ENCODE measurements around the gene CIAO1.

CIAO1 gene

DNA sequence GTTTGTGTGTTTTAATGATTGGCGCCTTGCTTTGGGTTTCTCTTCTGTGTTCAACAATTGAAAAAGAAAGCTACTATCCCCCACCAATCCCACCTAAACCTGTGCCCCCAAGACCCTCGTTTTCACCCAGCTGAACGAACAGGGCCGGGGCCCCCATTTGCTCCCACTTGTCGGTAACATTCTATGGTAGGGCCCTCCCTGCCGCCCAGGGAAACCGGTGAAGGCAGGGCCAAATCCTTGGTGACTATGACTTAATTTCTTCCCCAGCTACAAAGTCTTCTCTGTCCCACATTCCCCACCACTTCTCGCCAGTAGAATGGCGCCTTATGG is 39.9 kb downstream of the CIAO1 start:
- H3K4me1 ChIP-seq (ENCODE audit: control insufficient read depth, low read depth, low read length): peaks cover 3% of the 10 kb centered on the region
- no peak overlapping the region for H3K4ac ChIP-seq (ENCODE audit: low read depth, low read length)
- H2BK120ac ChIP-seq (ENCODE audit: low read depth, low read length): no peak overlapping the region
- no peak for DNase-seq
- no peak overlapping the region for H4K8ac ChIP-seq (ENCODE audit: low read depth, low read length)
- peak overlapping the region; percentile 79 for H3K9ac ChIP-seq (ENCODE audit: low read length)
- no peak overlapping the region for H3K23ac ChIP-seq (ENCODE audit: low read length)
- no peak overlapping the region for H2BK5ac ChIP-seq (ENCODE audit: low read length)
- H3K56ac ChIP-seq (ENCODE audit: low read length): peak overlapping the region; percentile 67
- H3K79me2 ChIP-seq (ENCODE audit: control insufficient read depth, insufficient read depth, low read length): peaks cover 18% of the 10 kb centered on the region
- no peak overlapping the region for H3K27ac ChIP-seq (ENCODE audit: low read depth, low read length)
- H3K79me1 ChIP-seq (ENCODE audit: low read length): peaks cover 19% of the 10 kb centered on the region
- H2BK15ac ChIP-seq (replicated peaks; ENCODE audit: low read depth): no peak overlapping the region
- no peaks in the 10 kb centered on the region for H3K27me3 ChIP-seq (ENCODE audit: insufficient read depth, low read length, poor library complexity)
- WGBS (ENCODE audit: extremely low coverage, insufficient coverage, low lambda C conversion rate): no CpG with 5 or more reads among the region's 9 CpGs
- peaks cover 12% of the 10 kb centered on the region for H3K36me3 ChIP-seq (ENCODE audit: control insufficient read depth, insufficient read depth, low read length)
- peak overlapping the region; percentile 57 for H3K4me3 ChIP-seq (ENCODE audit: low read length)
- H2AK5ac ChIP-seq (ENCODE audit: low read length): peak overlapping the region; percentile 5
- H4K5ac ChIP-seq (ENCODE audit: low read length): no peak overlapping the region
- H3K4me2 ChIP-seq (ENCODE audit: low read length): peak overlapping the region; percentile 8
- H3K18ac ChIP-seq (ENCODE audit: low read length): no peak overlapping the region

- no peak overlapping the region for H3K27ac ChIP-seq (ENCODE audit: low read depth, low read length)
- H3K36me3 ChIP-seq (ENCODE audit: control insufficient read depth, insufficient read depth, low read length): peaks cover 10% of the 10 kb centered on the region
- no peak overlapping the region for H3K4ac ChIP-seq (ENCODE audit: low read depth, low read length)
- DNase-seq: no peak
- no peak overlapping the region for H2BK120ac ChIP-seq (ENCODE audit: low read depth, low read length)
- H4K5ac ChIP-seq (ENCODE audit: low read length): no peak overlapping the region
- no peak overlapping the region for H3K18ac ChIP-seq (ENCODE audit: low read length)
- peaks cover 15% of the 10 kb centered on the region for H3K79me1 ChIP-seq (ENCODE audit: low read length)
- peak overlapping the region; percentile 8 for H3K4me2 ChIP-seq (ENCODE audit: low read length)
- no peak overlapping the region for H3K4me3 ChIP-seq (ENCODE audit: low read length)
- peaks cover 18% of the 10 kb centered on the region for H3K79me2 ChIP-seq (ENCODE audit: control insufficient read depth, insufficient read depth, low read length)
- no peak overlapping the region for H4K8ac ChIP-seq (ENCODE audit: low read depth, low read length)
- H2AK5ac ChIP-seq (ENCODE audit: low read length): peak overlapping the region; percentile 5
- H3K4me1 ChIP-seq (ENCODE audit: control insufficient read depth, low read depth, low read length): peaks cover 3% of the 10 kb centered on the region
- H3K56ac ChIP-seq (ENCODE audit: low read length): peak overlapping the region; percentile 67
- no peaks in the 10 kb centered on the region for H3K27me3 ChIP-seq (ENCODE audit: insufficient read depth, low read length, poor library complexity)
- no CpG with 5 or more reads among the region's 3 CpGs for WGBS (ENCODE audit: extremely low coverage, insufficient coverage, low lambda C conversion rate)
- H3K9ac ChIP-seq (ENCODE audit: low read length): peak overlapping the region; percentile 79
- no peak overlapping the region for H2BK5ac ChIP-seq (ENCODE audit: low read length)
- H3K23ac ChIP-seq (ENCODE audit: low read length): no peak overlapping the region
- no peak overlapping the region for H2BK15ac ChIP-seq (replicated peaks; ENCODE audit: low read depth)
These were observed 40.3 kb downstream of the CIAO1 start for GRCh38 chr2:96306370-96306769.

DNA sequence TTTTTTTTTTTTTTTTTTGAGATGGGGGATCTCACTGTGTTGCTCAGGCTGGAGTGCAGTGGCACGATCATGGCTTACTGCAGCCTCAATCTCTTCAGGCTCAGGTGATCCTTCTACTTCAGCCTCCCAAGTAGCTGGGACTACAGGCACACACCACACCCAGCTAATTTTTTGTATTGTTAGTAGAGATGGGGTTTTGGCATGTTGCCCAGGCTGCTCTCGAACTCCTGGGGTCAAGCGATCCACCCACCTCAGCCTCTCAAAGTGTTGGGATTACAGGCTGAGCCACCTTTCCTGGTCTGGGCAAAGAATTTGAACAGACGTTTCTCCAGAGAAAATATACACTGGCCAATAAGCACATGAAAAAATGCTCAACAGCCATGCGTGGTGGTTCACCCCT is 42.2 kb downstream of the CIAO1 start:
- Histone ChIP-seq H3K27me3 (ENCODE audit: insufficient read depth, low read length, poor library complexity) (no peaks in the 10 kb centered on the region), H3K4me2 (ENCODE audit: low read length) (no peak overlapping the region)
- no CpG with 5 or more reads among the region's 5 CpGs for WGBS (ENCODE audit: extremely low coverage, insufficient coverage, low lambda C conversion rate)

GRCh38 chr2:96315005-96315399 is 49.0 kb downstream of the CIAO1 start:
- Histone ChIP-seq H2AK5ac (ENCODE audit: low read length) (no peak overlapping the region), H2BK15ac (replicated peaks; ENCODE audit: low read depth) (no peak overlapping the region), H3K4me1 (ENCODE audit: control insufficient read depth, low read depth, low read length) (no peaks in the 10 kb centered on the region), H3K9ac (ENCODE audit: low read length) (no peak overlapping the region), H3K56ac (ENCODE audit: low read length) (no peak overlapping the region), H4K5ac (ENCODE audit: low read length) (no peak overlapping the region), H3K79me2 (ENCODE audit: control insufficient read depth, insufficient read depth, low read length) (no peaks in the 10 kb centered on the region), H3K27ac (ENCODE audit: low read depth, low read length) (no peak overlapping the region), H3K4me3 (ENCODE audit: low read length) (no peak overlapping the region), H2BK120ac (ENCODE audit: low read depth, low read length) (no peak overlapping the region), H4K8ac (ENCODE audit: low read depth, low read length) (no peak overlapping the region), H3K27me3 (ENCODE audit: insufficient read depth, low read length, poor library complexity) (no peaks in the 10 kb centered on the region), H3K4ac (ENCODE audit: low read depth, low read length) (no peak overlapping the region), H3K79me1 (ENCODE audit: low read length) (no peaks in the 10 kb centered on the region), H3K18ac (ENCODE audit: low read length) (no peak overlapping the region), H2BK5ac (ENCODE audit: low read length) (no peak overlapping the region), H3K36me3 (ENCODE audit: control insufficient read depth, insufficient read depth, low read length) (no peaks in the 10 kb centered on the region), H3K4me2 (ENCODE audit: low read length) (no peak overlapping the region), H3K23ac (ENCODE audit: low read length) (no peak overlapping the region)
- WGBS (ENCODE audit: extremely low coverage, insufficient coverage, low lambda C conversion rate): no CpG with 5 or more reads among the region's 3 CpGs
- no peak for DNase-seq

More for the DNA sequence above, 42.2 kb downstream of the CIAO1 start:
- Histone ChIP-seq H3K79me2 (ENCODE audit: control insufficient read depth, insufficient read depth, low read length) (peaks cover 7% of the 10 kb centered on the region), H3K79me1 (ENCODE audit: low read length) (peaks cover 4% of the 10 kb centered on the region), H3K23ac (ENCODE audit: low read length) (no peak overlapping the region), H3K36me3 (ENCODE audit: control insufficient read depth, insufficient read depth, low read length) (no peaks in the 10 kb centered on the region), H4K5ac (ENCODE audit: low read length) (no peak overlapping the region), H2BK5ac (ENCODE audit: low read length) (no peak overlapping the region), H3K18ac (ENCODE audit: low read length) (no peak overlapping the region), H3K4me3 (ENCODE audit: low read length) (no peak overlapping the region), H4K8ac (ENCODE audit: low read depth, low read length) (no peak overlapping the region), H2BK120ac (ENCODE audit: low read depth, low read length) (no peak overlapping the region), H3K9ac (ENCODE audit: low read length) (no peak overlapping the region), H2BK15ac (replicated peaks; ENCODE audit: low read depth) (no peak overlapping the region), H3K4ac (ENCODE audit: low read depth, low read length) (no peak overlapping the region), H2AK5ac (ENCODE audit: low read length) (no peak overlapping the region), H3K4me1 (ENCODE audit: control insufficient read depth, low read depth, low read length) (peaks cover 3% of the 10 kb centered on the region), H3K56ac (ENCODE audit: low read length) (no peak overlapping the region), H3K27ac (ENCODE audit: low read depth, low read length) (no peak overlapping the region)
- DNase-seq: no peak

DNA sequence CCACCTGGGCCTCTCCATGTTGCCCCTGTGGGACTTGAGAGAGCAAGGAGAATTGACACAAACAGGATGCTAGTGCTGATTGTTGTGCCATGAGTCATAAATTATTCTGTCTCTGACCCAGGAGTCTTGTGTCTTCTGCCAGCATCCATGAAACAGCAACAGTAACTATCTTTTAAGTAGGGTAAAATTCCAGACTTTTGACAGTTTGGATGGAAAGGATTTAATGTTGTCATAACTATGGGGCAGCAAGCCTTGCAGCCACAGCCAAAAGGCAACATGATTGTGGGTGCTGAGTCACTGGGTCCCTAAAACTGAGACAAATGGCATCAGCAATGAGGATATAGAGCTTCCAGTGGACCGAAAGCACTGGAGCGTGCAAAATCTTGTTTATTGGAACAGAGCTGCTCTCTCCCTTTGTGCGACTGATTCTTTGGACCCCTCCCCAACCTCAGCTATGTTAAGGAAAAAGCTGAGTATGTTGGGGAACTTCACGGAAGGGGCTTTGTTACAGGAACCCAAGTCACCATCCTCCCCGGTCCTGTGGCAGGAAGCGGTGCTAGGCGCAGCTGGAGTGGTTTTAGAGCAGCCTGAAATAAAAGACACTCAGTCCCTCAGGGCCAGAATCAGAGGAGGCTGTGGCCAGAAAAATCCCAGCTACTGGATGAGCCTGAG is 49.5 kb downstream of the CIAO1 start:
- no peak overlapping the region for H3K4ac ChIP-seq (ENCODE audit: low read depth, low read length)
- no peak overlapping the region for H2BK120ac ChIP-seq (ENCODE audit: low read depth, low read length)
- no peaks in the 10 kb centered on the region for H3K4me1 ChIP-seq (ENCODE audit: control insufficient read depth, low read depth, low read length)
- no peaks in the 10 kb centered on the region for H3K36me3 ChIP-seq (ENCODE audit: control insufficient read depth, insufficient read depth, low read length)
- H3K79me2 ChIP-seq (ENCODE audit: control insufficient read depth, insufficient read depth, low read length): no peaks in the 10 kb centered on the region
- H3K9ac ChIP-seq (ENCODE audit: low read length): no peak overlapping the region
- no peak overlapping the region for H3K4me2 ChIP-seq (ENCODE audit: low read length)
- no peak overlapping the region for H3K23ac ChIP-seq (ENCODE audit: low read length)
- DNase-seq: peak; percentile 43
- no peak overlapping the region for H2BK15ac ChIP-seq (replicated peaks; ENCODE audit: low read depth)
- H3K18ac ChIP-seq (ENCODE audit: low read length): no peak overlapping the region
- H4K5ac ChIP-seq (ENCODE audit: low read length): no peak overlapping the region
- H2AK5ac ChIP-seq (ENCODE audit: low read length): no peak overlapping the region
- no peak overlapping the region for H2BK5ac ChIP-seq (ENCODE audit: low read length)
- no peaks in the 10 kb centered on the region for H3K79me1 ChIP-seq (ENCODE audit: low read length)
- WGBS (ENCODE audit: extremely low coverage, insufficient coverage, low lambda C conversion rate): no CpG with 5 or more reads among the region's 7 CpGs
- no peak overlapping the region for H4K8ac ChIP-seq (ENCODE audit: low read depth, low read length)
- H3K27ac ChIP-seq (ENCODE audit: low read depth, low read length): no peak overlapping the region
- H3K4me3 ChIP-seq (ENCODE audit: low read length): no peak overlapping the region
- peaks cover 3% of the 10 kb centered on the region for H3K27me3 ChIP-seq (ENCODE audit: insufficient read depth, low read length, poor library complexity)
- H3K56ac ChIP-seq (ENCODE audit: low read length): no peak overlapping the region

- no peak for DNase-seq
- no peaks in the 10 kb centered on the region for H3K79me2 ChIP-seq (ENCODE audit: control insufficient read depth, insufficient read depth, low read length)
- no peaks in the 10 kb centered on the region for H3K79me1 ChIP-seq (ENCODE audit: low read length)
- no peak overlapping the region for H4K8ac ChIP-seq (ENCODE audit: low read depth, low read length)
- H3K23ac ChIP-seq (ENCODE audit: low read length): no peak overlapping the region
- H3K4me2 ChIP-seq (ENCODE audit: low read length): no peak overlapping the region
- H3K27me3 ChIP-seq (ENCODE audit: insufficient read depth, low read length, poor library complexity): peaks cover 10% of the 10 kb centered on the region
- no peak overlapping the region for H2BK120ac ChIP-seq (ENCODE audit: low read depth, low read length)
- H3K4ac ChIP-seq (ENCODE audit: low read depth, low read length): no peak overlapping the region
- H3K4me3 ChIP-seq (ENCODE audit: low read length): no peak overlapping the region
- no peak overlapping the region for H4K5ac ChIP-seq (ENCODE audit: low read length)
- peaks cover 2% of the 10 kb centered on the region for H3K4me1 ChIP-seq (ENCODE audit: control insufficient read depth, low read depth, low read length)
- H3K9ac ChIP-seq (ENCODE audit: low read length): no peak overlapping the region
- no peak overlapping the region for H2AK5ac ChIP-seq (ENCODE audit: low read length)
- no peak overlapping the region for H2BK15ac ChIP-seq (replicated peaks; ENCODE audit: low read depth)
- H3K56ac ChIP-seq (ENCODE audit: low read length): no peak overlapping the region
- H2BK5ac ChIP-seq (ENCODE audit: low read length): no peak overlapping the region
- no peaks in the 10 kb centered on the region for H3K36me3 ChIP-seq (ENCODE audit: control insufficient read depth, insufficient read depth, low read length)
- no peak overlapping the region for H3K27ac ChIP-seq (ENCODE audit: low read depth, low read length)
- no peak overlapping the region for H3K18ac ChIP-seq (ENCODE audit: low read length)
These were observed 51.0 kb downstream of the CIAO1 start for GRCh38 chr2:96316999-96317398.

Data from mesendoderm (in vitro differentiated cells).